HG03103 (cell line): ENCODE measurements around the gene MAN1B1.

Experiments used
- ATAC-seq: cut with Tn5 transposase; IDR thresholded peaks from one replicate; pipeline ENCODE4 v1.9.1; 2021; ENCODE audit warnings: low read depth; ENCODE audit not compliant: unreplicated experiment

Gene MAN1B1

DNA sequence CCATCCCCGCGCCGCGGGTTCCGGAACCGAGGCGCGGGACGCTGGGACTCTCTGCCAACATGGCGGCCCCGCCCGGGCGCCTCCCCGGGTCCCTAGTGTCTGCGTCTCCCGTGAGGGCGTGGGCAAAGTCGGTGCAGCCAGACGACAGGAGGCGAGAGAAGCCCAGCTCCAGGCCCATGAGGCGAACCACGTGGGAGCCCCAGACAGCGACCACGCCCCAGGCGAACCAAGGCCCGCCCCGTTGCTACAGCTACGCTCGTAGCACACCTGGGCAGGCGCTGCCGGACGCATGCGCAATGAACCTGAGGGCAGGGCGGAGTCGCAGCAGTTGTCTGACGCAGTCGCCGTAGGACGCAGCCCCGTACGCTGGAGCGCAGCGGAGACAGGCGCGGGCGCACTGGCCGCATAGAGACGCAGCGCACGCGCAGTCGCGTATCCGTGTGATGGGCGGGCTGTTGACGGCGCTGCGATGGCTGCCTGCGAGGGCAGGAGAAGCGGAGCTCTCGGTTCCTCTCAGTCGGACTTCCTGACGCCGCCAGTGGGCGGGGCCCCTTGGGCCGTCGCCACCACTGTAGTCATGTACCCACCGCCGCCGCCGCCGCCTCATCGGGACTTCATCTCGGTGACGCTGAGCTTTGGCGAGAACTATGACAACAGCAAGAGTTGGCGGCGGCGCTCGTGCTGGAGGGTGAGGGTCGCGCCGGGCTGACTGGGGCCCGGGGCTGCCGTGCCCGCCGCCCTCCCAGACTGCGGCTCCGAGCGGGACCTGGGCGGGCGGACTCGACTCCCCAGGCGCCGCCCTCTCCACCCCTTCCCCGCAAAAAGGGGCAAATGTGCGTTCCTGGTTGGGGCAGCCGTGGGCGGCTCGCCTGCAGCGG lies at the start of gene MAN1B1:
Gene MAN1B1, plus strand, starts transcription at position 455 of the 878 bp plus-strand sequence. Its CDS starts 15 bp downstream, at position 470.
- peak; percentile 81 for ATAC-seq

DNA sequence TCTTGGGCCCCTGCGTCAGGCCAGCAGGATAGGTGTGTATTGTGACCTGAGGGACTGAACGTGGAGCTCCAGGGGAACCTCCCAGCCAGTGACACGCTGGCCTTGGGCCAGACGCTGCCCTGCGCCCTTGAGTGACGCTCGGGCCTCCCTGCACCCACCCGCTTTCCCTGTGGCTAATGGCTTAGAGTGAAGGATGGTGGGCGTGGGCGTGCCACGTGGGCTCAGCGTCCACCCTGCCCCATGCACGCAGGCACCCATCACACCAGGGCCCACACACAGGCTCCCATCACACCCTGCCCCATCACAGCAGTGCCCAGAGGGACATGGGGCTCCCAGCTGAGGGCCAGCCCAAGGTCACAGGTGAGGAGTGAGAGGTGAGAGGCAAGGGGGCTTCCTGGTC lies 49.8 kb upstream of the MAN1B1 start:
- no peak for ATAC-seq

DNA sequence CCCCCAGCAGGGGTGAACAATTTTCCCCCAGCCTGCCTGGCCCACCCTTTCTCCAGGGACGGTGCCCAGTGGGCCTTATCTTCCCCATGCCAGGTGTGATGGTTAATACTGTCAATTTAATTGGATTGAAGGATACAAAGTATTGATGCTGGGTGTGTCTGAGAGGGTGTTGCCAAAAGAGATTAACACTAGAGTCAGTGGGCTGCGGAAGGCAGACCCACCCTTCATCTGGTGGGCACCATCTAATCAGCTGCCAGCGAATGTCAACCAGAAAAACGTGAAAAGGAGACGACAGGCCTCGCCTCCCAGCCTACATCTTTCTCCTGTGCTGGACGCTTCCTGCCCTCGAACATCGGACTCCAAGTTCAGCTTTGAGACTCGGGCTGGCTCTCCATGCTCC lies 49.3 kb upstream of the MAN1B1 start:
- ATAC-seq: no peak

DNA sequence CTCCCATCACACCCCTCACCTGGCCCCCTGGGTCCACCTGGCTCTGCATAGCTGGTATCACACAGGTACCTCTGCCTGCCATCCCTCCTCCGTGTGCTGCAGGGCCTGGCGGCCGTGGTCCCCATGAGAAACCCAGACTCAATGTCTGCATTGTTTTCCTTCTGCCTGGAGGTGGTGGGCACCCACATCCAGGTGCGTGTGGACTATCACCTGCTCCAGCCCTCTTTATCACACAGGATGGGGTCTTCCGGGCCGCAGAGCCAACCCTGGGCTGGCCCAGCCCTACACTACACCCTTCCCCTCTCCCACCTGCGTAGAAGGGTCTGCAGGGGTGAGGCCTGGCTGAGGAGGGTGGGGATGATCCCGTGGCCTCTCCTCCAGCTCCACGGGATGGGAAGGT lies 47.9 kb upstream of the MAN1B1 start:
- no peak for ATAC-seq

DNA sequence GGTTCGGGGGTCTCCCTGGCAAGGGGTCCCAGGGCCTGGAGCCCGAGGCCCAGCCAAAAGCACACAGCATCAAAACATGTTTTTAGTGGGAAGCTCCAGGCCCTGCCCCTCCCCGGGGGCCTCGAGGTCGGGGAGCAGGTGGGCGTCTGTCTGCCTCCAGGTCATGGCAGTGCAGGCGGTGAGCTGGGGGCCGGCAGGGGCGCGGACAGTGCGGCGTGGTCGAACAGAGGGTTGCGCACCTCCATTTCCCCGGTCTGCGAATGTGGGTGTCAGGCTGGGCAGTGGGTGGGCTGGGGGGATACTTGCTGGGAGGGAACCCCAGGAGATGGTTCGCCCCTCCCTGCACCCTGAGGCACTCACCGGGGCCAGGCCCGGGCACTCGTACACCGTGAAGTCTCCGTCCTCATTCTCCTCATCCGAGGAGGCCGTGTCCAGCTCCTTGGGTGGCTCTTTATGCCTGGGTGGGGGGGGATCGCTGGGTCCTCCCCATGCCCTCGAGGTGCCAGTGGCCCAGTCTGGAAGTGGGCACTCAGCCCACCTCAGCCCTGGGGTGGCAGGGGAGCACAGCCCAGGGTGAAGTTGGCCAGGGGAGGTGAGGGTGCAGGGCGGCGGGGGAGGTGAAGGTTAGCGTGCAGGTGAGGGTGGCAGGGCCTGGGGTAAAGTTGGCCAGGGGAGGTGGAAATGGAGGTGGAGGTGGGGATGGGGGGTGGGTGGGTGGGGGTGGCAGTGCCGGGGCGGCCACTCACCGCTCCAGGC lies 47.0 kb upstream of the MAN1B1 start:
- ATAC-seq: no peak

DNA sequence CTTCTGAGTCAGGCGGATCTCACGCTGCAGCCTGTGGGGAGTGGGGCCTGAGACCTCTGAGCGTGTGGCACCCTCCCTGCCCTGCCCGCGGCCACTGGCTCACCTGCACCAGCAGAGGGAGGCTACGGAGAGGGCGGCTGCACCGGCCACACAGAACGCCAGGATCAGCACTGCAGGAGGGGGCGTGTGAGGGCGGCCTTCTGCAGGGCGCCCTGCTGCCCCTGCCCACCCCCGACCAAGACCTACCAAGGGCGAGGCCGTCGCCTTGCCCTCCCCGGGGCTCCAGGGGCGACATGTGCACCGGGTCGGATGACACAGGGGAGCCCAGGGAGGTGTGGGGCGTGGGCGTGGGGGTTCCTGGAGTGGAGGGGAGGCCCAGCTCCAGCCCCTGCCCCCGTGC lies 46.2 kb upstream of the MAN1B1 start:
- ATAC-seq: no peak

DNA sequence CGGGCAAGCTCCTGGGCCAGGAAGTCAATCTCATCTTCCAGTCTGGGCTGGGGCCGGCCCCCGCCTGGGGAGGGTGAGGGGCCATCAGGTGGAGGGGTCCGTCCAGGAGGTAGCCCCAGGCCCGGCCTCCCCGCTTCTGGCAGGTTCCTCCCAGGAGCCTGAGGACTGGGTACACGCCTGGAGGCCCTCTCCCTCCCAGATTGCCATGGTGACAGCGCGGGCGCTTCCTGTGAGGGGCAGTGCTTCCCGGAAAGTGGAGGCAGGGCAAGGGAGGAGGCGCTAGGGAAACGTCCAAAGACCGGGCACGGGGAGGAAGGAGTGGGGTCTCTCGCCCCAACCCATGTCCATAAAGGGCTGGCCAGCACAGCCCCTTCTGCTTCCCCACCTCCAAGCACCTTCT lies 45.7 kb upstream of the MAN1B1 start:
- ATAC-seq: no peak

DNA sequence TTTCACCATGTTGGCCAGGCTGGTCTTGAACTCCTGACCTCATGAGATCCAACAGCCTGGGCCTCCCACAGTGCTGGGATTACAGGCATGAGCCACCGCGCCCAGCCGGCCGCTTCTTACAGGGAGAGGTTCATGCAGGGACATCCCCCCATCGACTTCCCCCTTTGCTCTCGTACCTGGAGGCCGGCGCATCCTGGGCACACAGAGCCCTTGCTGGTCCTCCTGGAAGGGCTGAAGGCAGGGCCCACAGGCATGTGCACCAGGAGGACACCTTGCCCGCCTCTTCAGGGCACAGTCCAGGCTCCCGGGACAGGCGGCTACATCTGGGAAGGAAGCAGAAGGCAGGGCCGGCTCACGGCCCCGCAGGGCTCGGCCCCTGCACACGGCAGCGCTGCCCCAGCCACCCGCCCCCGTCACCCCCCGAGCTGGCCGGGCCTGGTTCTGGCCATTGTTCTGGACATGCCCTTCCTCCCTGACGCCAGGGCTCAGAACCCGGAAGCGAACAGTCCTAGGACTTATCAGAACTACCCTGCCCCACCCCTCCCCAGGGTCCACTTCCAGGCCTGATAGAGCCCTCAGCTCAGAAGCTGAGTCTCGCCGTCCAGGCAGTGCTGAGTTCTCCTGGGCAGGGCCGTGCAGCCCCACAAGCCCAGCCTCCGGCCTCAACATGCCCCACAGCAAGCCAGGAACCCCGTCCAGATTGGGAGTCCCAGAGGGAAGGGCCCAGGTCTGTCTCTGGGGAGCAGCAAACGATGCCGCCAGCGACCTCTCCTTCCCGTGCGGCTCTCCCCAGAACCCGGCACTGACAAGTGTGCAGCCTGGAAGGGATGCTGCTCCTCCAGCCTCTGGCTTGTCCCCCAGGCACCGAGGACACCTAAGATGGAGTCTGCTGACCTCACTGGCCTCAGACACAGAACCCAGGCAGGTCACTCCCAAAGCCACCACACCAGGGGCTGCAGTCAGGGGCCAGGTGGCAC lies 43.7 kb upstream of the MAN1B1 start:
- no peak for ATAC-seq

DNA sequence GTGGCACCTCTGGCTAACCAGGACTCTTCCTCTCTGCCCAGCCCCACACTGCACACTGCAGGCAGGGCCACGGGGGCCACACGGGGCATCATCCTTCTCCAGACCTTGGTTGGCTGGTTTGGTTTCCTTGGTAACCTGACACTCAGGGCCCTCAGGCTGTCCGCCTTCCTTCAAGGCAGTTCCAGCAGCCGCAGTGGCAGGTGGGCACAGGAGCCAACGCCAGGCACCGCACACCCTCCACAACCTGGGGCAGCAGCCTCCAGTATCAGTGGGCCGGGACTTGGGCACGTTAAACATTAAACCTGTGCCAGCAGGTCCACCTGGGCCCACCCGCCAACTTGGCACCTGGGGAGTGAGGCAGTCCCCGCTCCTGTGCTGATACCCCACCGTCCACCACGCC lies 42.7 kb upstream of the MAN1B1 start:
- no peak for ATAC-seq

DNA sequence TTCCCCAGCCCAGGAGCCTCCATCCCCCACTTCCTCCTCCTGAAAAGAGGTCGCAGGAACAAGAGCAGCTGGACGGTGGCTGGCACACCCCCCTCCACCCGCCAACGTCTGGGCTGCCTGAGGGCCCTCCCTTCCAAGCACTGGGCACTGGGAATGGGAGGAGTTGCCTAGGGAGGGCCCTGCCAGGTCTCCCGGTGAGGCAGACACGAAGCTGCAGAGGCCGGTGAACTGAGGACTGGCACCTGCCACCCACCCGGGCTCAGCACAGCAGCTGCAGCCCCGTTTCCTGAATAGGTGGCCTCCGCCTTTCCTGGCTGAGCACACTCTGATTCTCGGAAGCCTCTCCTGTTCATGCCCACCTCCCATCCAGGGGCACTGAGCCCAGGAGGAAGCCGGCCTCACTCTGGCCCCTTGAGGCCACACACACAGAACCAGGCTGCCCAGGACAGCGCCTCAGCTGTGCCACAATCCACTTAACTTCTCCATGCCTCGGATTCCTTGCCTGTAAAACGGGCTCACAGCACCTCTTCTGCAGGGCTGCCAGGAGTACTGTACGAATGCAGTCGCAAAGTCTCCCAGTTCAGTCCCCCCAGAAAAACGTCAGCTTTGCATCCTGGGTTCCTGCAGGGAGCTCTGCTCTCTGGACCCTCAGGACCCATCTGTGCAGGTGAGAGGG lies 42.1 kb upstream of the MAN1B1 start:
- ATAC-seq: no peak

DNA sequence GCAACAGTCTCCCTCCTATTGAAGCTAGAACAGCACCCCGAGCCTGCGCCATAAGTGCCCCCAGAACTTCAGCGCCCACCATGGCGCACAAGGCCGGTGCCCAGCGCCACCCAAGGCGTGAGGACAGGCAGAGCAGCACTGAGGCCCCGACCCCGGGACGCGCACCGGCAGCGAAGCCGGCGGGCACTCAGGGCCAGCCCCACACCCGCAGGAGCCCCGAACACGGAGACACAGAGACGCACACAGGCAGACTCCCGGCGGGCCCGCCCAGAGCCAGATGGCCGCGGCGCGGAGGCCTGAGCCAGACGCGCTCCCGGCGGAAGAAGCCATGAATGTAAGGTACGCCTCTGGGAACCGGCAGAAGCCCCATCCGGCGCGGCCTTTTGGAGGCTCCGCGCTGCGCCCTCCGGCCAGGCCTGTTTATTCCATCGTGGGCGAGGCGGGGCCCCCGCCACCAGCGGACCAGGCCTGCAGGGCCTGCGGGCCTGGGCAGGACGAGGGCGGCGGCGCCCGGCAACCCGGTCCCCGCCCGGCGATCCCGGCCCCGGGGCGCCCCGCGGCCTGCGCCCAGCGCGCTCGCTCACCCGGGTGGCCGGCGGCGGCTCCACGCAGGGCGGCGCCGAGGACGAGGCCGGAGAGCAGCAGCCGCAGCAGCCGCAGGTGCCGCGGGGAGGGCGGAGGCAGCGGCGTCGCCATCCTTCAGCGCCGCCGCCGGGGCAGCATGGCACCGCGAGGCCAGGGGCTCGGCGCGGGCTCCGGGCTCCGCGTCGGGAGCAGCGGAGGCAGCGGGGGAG lies 41.3 kb upstream of the MAN1B1 start:
- no peak for ATAC-seq

DNA sequence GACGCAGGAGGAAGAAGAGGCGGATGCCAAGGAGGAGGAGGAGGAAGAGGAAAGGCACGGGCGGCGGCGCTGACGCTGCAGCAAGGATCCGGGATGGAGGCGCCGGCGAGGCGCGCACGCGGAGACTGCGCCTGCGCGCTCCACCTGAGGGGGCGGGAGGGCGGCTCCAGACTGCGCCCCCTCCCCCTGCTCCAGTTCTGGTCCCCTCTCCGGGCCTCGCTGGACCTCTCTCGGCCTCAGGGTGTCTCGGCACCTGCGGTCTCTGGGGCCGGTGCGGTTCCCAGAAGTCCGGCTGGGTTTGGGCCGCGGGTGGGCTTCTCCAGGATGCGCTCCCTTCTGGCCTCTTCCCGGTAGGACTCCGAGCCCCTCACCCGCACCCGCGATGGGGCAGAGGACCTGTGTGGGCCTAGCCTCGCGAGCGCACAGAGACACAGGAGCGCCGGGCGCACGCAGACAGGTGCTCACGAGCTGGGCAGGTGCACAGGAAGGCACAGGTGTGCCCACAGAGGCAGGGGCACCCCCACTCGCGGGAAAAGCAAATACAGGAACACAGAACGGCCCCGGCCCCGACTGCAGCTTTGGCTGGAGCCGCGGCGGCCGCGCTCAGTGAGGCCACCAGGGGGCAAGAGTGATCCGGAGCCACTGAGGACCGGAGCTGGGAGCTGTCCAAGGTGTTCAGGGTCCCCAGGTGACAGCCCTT lies 40.5 kb upstream of the MAN1B1 start, which contains the start of gene NPDC1:
Gene NPDC1, minus strand, starts transcription at position 90 of the 700 bp plus-strand sequence. CDS start 188 bp downstream, outside the sequence.
- ATAC-seq: no peak

DNA sequence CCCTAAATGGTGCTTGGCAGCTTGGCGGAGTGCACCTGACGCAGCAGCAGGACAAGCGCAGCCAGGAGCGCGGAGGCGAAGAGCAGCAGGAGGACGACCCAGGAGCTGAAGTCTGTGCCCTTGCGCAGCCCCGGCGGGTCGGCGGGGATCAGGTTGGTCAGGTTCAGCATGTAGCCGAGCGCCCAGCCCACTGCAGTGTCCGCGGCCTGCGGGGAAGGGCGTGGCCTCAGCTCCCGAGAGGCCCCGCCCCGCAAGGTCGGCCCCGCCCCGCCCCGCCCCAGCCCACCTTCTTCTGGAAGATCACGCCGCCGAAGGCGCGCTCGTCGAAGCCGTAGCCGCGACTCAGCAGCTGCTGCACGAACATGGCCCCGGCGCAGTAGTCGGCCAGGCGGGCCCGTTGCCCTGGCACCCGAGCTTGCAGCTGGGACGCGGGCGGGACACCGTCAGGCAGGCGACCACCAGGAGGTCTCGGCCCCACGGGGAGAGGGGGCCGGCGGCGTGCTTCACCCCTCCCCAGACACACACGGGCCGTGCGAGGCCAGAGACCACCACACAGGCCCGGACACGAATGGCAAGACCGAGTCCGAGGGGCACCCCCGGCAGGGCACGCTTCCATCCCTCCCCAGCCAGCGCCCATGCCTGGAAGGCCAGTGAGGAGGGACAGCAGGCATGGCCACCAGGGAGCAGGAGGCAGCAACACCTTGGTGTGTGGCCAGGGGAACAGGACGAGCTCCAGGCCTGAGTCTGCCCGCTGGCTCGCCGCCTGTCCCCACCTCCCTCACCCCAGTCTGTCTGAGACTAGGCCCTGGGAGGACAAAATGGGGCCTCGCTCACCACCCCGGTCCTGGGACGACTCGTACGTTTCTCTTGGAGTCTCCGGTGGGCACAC lies 37.9 kb upstream of the MAN1B1 start:
- ATAC-seq: no peak

DNA sequence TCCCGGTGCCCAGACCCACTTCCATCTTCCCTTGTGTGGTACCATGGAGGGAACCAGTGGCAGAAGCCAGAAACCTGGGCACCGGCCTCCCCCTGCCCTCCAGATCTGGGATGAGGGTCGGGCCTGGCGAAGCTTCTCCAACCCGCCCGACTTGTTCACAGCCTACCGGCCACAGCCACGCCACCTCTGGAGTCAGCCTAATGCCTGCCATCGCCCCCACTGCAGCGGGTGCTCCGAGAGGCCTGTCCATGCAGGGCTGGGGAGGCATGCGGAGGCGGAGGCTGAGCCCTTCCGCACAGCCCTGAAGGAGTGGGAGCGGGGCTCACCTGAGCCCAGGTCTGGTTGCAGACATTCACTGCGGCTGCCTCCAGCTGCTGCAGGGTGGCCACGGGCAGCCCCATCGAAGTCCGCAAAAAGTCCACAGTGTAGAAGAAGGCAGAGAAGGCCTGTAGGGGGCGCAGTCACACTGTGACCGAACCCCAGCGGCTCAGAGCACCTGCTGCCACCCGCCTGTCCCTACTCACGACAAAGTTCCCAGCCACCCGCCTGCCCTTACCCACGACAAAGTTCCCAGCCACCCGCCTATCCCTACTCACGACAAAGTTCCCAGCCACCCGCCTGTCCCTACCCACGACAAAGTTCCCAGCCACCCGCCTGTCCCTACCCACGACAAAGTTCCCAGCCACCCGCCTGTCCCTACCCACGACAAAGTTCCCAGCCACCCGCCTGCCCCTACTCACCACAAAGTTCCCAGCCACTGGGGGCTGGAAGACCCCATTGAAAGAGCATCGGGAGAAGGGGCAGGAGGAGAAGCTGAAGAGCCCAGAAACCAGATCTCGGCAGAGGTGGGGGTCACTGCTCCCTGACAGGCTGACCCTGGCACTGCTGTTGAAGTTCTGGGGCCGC lies 37.0 kb upstream of the MAN1B1 start:
- no peak for ATAC-seq

DNA sequence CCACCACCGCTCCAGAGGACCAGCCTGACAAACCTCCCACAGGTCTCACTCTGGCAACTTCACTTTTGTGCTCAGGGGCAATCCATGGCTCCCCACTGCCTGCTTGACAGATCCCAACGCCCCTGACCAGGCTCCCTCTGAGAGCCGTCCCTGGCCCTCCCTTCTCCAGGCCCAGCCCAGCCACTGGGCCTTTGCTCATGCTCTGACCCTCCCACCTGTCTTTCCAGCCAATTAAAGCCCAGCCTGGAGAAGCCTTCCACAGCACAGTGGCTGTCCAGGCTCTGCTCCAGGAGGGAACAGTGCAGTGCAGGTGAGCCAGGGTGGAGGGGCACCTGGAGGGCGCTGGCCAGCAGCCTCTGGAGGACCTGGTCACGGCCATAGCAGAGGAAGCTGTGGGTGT lies 36.2 kb upstream of the MAN1B1 start:
- no peak for ATAC-seq

DNA sequence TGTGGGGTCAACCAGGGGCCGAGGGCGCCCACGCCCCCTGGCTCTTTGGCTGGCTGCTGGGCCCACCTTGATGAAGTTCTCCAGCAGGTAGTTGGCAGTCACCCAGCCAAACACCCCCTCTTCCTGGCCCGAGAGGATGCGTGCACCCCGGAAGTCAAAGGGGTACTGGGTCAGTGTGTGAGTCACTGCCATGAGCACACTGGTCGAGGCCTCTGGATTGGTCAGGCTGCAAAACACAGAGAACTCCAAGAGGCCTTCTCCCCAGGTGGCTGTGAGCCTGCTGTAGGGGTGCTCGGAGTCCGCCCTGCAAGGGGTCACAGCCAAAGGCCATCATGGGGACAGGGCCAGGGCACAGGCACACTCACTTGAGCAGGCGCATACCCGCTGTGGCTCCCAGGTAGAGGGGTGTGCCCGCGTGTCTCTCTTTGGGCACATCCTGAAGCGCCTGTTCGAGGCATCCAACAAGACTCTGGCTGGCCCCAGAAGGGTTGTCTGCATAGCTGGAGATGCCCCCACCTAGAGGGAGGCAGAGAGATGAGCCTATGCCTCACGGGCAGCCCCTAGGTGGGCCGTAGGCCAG lies 35.5 kb upstream of the MAN1B1 start:
- no peak for ATAC-seq
